KMS-11 (cell line): Measurements from ENCODE around the gene TNS2.

ENCODE experiments used
- H2AFZ ChIP-seq: fragments of 200-600 bp; sonication (generic); 2 replicates; pipeline ENCODE4 v1.6.1; 2016; ENCODE audit warnings: antibody characterized with exemption, mixed run types, low read depth
- H3K27ac ChIP-seq: fragments of 200-600 bp; sonication (generic); 2 replicates; pipeline ENCODE4 v1.6.1; 2016; ENCODE audit warnings: mild to moderate bottlenecking, mixed run types
- H3K27me3 ChIP-seq: fragments of 200-600 bp; sonication (generic); 2 replicates; pipeline ENCODE4 v1.6.1; 2017; ENCODE audit warnings: mild to moderate bottlenecking, low read depth, mixed run types, moderate library complexity; ENCODE audit not compliant: insufficient read depth
- H3K36me3 ChIP-seq: fragments of 200-600 bp; sonication (generic); 2 replicates; pipeline ENCODE4 v1.6.1; 2017; ENCODE audit warnings: mild to moderate bottlenecking, mixed run types; ENCODE audit not compliant: insufficient read depth
- H3K4me1 ChIP-seq: fragments of 200-600 bp; sonication (generic); 2 replicates; pipeline ENCODE4 v1.6.1; 2016; ENCODE audit warnings: mild to moderate bottlenecking, low read depth, mixed run types; ENCODE audit not compliant: poor library complexity, severe bottlenecking
- H3K4me2 ChIP-seq: fragments of 200-600 bp; sonication (generic); 2 replicates; pipeline ENCODE4 v1.7.0; 2016; ENCODE audit warnings: mild to moderate bottlenecking, mixed run types
- H3K4me3 ChIP-seq: fragments of 200-600 bp; sonication (generic); IDR thresholded peaks from 2 replicates; pipeline ENCODE4 v1.6.1; 2017; ENCODE audit warnings: low read depth, low read length, mixed read lengths; ENCODE audit not compliant: insufficient read depth
- H3K79me2 ChIP-seq: fragments of 200-600 bp; sonication (generic); 2 replicates; pipeline ENCODE4 v1.6.1; 2016; ENCODE audit warnings: low read depth, mixed run types; ENCODE audit not compliant: insufficient read depth
- H3K9ac ChIP-seq: fragments of 200-600 bp; sonication (generic); 2 replicates; pipeline ENCODE4 v1.6.1; 2016; ENCODE audit warnings: mild to moderate bottlenecking, mixed run types
- H4K20me1 ChIP-seq: fragments of 200-600 bp; sonication (generic); 2 replicates; pipeline ENCODE4 v1.6.1; 2016; ENCODE audit warnings: mild to moderate bottlenecking, mixed run types; ENCODE audit not compliant: insufficient read depth
- TF ChIP-seq, protein P1 (sequence below): fragments of 200-600 bp; sonication (generic); conservative IDR thresholded peaks from 2 replicates; pipeline ENCODE4 v1.6.1; 2017; ENCODE audit warnings: low read depth, mild to moderate bottlenecking, antibody characterized with exemption, low read length, moderate library complexity, mixed read lengths

The TNS2 gene

DNA sequence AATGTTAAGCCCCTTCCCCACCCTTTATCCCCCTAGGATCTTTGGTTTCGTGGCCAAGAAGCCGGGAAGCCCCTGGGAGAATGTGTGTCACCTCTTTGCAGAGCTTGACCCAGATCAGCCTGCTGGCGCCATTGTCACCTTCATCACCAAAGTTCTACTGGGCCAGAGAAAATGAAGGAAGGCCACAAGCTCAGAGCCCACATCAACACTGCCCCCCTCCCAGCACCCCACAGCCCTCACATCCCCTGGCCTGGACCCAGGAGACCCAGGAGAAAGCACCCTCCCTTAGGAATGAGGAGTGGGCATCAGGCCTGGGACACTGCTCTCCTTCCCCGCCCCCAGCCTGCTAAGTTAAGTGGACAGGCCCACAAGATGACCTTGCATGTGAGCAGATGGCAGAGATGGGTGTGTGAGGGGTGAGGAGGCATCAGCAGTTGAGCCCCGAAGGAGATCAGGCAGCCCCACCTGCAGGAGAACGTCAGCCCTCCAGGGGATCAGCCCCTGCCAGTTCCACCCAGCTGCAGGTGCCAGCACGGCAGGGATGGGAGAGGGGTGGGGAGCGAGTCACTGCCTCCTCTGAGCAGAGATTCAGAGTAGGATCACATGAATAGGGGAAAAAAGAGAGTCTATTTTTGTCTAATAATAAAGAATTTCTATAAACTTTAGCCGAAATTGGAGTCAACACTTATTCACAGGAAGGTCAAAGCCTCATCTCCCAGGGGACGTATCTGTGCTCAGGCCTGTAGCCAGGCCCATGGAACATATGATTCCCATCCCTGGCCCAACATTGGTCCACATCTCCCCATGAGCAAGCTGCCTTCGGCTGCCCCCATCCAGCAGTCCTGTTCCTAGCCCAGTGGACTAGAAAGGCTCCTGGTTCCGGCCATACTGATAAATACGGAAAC, 14.1 kb downstream of the TNS2 start:
- H3K36me3 ChIP-seq, result no peaks in the 10 kb centered on the region
- H4K20me1 ChIP-seq, result no peaks in the 10 kb centered on the region
- peaks cover 12% of the 10 kb centered on the region; the same call in 1 of the 2 replicates for H3K27me3 ChIP-seq
- no peak overlapping the region for H3K9ac ChIP-seq
- no peak overlapping the region for H3K4me2 ChIP-seq
- TF ChIP-seq, protein P1, sequence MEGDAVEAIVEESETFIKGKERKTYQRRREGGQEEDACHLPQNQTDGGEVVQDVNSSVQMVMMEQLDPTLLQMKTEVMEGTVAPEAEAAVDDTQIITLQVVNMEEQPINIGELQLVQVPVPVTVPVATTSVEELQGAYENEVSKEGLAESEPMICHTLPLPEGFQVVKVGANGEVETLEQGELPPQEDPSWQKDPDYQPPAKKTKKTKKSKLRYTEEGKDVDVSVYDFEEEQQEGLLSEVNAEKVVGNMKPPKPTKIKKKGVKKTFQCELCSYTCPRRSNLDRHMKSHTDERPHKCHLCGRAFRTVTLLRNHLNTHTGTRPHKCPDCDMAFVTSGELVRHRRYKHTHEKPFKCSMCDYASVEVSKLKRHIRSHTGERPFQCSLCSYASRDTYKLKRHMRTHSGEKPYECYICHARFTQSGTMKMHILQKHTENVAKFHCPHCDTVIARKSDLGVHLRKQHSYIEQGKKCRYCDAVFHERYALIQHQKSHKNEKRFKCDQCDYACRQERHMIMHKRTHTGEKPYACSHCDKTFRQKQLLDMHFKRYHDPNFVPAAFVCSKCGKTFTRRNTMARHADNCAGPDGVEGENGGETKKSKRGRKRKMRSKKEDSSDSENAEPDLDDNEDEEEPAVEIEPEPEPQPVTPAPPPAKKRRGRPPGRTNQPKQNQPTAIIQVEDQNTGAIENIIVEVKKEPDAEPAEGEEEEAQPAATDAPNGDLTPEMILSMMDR, result no peak
- H2AFZ ChIP-seq, result no peak overlapping the region
- no peak overlapping the region for H3K27ac ChIP-seq
- no peak overlapping the region for H3K4me3 ChIP-seq
- no peaks in the 10 kb centered on the region for H3K79me2 ChIP-seq
- peaks cover 7% of the 10 kb centered on the region for H3K4me1 ChIP-seq

GRCh38 chr12:53064613-53065436, 15.0 kb downstream of the TNS2 start:
- Histone ChIP-seq H3K4me2 (no peak overlapping the region), H3K9ac (no peak overlapping the region), H3K27ac (no peak overlapping the region), H3K27me3 (peaks cover 5% of the 10 kb centered on the region; the same call in 1 of the 2 replicates), H2AFZ (no peak overlapping the region), H4K20me1 (no peaks in the 10 kb centered on the region), H3K36me3 (no peaks in the 10 kb centered on the region), H3K4me1 (peaks cover 7% of the 10 kb centered on the region), H3K4me3 (no peak overlapping the region), H3K79me2 (no peaks in the 10 kb centered on the region)
- TF ChIP-seq, protein P1, result no peak

GRCh38 chr12:53065470-53065869, 15.6 kb downstream of the TNS2 start:
- Histone ChIP-seq H2AFZ (no peak overlapping the region), H3K4me3 (no peak overlapping the region), H3K9ac (no peak overlapping the region), H3K4me1 (peaks cover 7% of the 10 kb centered on the region), H3K27me3 (no peaks in the 10 kb centered on the region; the same call in 1 of the 2 replicates), H3K79me2 (no peaks in the 10 kb centered on the region), H3K27ac (no peak overlapping the region), H3K4me2 (no peak overlapping the region), H4K20me1 (no peaks in the 10 kb centered on the region), H3K36me3 (no peaks in the 10 kb centered on the region)
- TF ChIP-seq, protein P1, result no peak

- H2AFZ ChIP-seq, result no peak overlapping the region
- H3K4me3 ChIP-seq, result no peak overlapping the region
- H3K9ac ChIP-seq, result no peak overlapping the region
- TF ChIP-seq, protein P1, result peak; percentile 91
- no peaks in the 10 kb centered on the region for H3K36me3 ChIP-seq
- H3K27me3 ChIP-seq, result no peaks in the 10 kb centered on the region; the same call in 1 of the 2 replicates
- no peaks in the 10 kb centered on the region for H3K79me2 ChIP-seq
- no peak overlapping the region for H3K4me2 ChIP-seq
- H4K20me1 ChIP-seq, result no peaks in the 10 kb centered on the region
- no peak overlapping the region for H3K27ac ChIP-seq
- peaks cover 6% of the 10 kb centered on the region for H3K4me1 ChIP-seq
Measured at GRCh38 chr12:53065975-53066931, 16.4 kb downstream of the TNS2 start.
